ENCODE measurements around the gene ABCB10. TPM values are rescaled to one million over a fixed set of nuclear protein-coding genes. Genes with fewer than 3 reads are reported as not detected.

ABCB10 gene
- total and polyA plus RNA-seq, 2 donors (not counting 1 experiment from before 2014, with no cell fraction given): 11.3 to 14.9 TPM

- Histone ChIP-seq H3K27ac (ENCODE audit: insufficient read depth, low read length) (no peak overlapping the region), H3K79me2 (ENCODE audit: control insufficient read depth, insufficient read depth, low read length) (no peaks in the 10 kb centered on the region), H3K9ac (ENCODE audit: insufficient read depth, low read length) (no peak overlapping the region), H3K4me3 (replicated peaks in 1 of 4; ENCODE audit: control extremely low read depth in 1 of 4, insufficient read depth in 1 of 4, low read depth in 3 of 4, low read length in 4 of 4) (no peak overlapping the region), H2AFZ (ENCODE audit: low read length) (no peak overlapping the region), H3K27me3 (ENCODE audit: control insufficient read depth, insufficient read depth, low read length) (no peaks in the 10 kb centered on the region), H3K36me3 (ENCODE audit: control insufficient read depth, insufficient read depth, low read length) (peaks cover 5% of the 10 kb centered on the region), H4K20me1 (ENCODE audit: control insufficient read depth, extremely low read depth, insufficient read depth, low read length) (no peaks in the 10 kb centered on the region), H3K4me1 (ENCODE audit: control insufficient read depth, extremely low read depth, insufficient read depth, low read length) (no peaks in the 10 kb centered on the region), H3K4me2 (ENCODE audit: extremely low read depth, insufficient read depth, low read length) (no peak overlapping the region), H3K9me3 (ENCODE audit: control insufficient read depth, insufficient read depth, low read depth, low read length) (no peaks in the 10 kb centered on the region)
- no peak for TF ChIP-seq EZH2 (IDR thresholded peaks at IDR 0.05; ENCODE audit: low read length, missing control alignments)
- no peak for TF ChIP-seq CTCF (conservative IDR thresholded peaks at IDR 0.05 in 1 of 2, IDR thresholded peaks at IDR 0.05 in 1 of 2; ENCODE audit: low read depth in 1 of 2, low read length in 2 of 2)
- DNase-seq (ENCODE audit: low read depth in 2 of 2): no peak
Observed at GRCh38 chr1:229487181-229487580, 71.3 kb downstream of the ABCB10 start.

GRCh38 chr1:229485318-229485717, 73.2 kb downstream of the ABCB10 start:
- H3K9ac ChIP-seq (ENCODE audit: insufficient read depth, low read length): no peak overlapping the region
- H3K4me1 ChIP-seq (ENCODE audit: control insufficient read depth, extremely low read depth, insufficient read depth, low read length): no peaks in the 10 kb centered on the region
- H3K36me3 ChIP-seq (ENCODE audit: control insufficient read depth, insufficient read depth, low read length): peaks cover 5% of the 10 kb centered on the region
- no peaks in the 10 kb centered on the region for H3K79me2 ChIP-seq (ENCODE audit: control insufficient read depth, insufficient read depth, low read length)
- no peaks in the 10 kb centered on the region for H3K27me3 ChIP-seq (ENCODE audit: control insufficient read depth, insufficient read depth, low read length)
- H4K20me1 ChIP-seq (ENCODE audit: control insufficient read depth, extremely low read depth, insufficient read depth, low read length): no peaks in the 10 kb centered on the region
- no peak for DNase-seq (ENCODE audit: low read depth in 2 of 2)
- no peak overlapping the region for H3K4me3 ChIP-seq (replicated peaks in 1 of 4; ENCODE audit: control extremely low read depth in 1 of 4, insufficient read depth in 1 of 4, low read depth in 3 of 4, low read length in 4 of 4)
- H2AFZ ChIP-seq (ENCODE audit: low read length): no peak overlapping the region
- no peak overlapping the region for H3K4me2 ChIP-seq (ENCODE audit: extremely low read depth, insufficient read depth, low read length)
- no peak overlapping the region for H3K27ac ChIP-seq (ENCODE audit: insufficient read depth, low read length)
- H3K9me3 ChIP-seq (ENCODE audit: control insufficient read depth, insufficient read depth, low read depth, low read length): no peaks in the 10 kb centered on the region
- TF ChIP-seq EZH2 (IDR thresholded peaks at IDR 0.05; ENCODE audit: low read length, missing control alignments) (no peak), CTCF (conservative IDR thresholded peaks at IDR 0.05 in 1 of 2, IDR thresholded peaks at IDR 0.05 in 1 of 2; ENCODE audit: low read depth in 1 of 2, low read length in 2 of 2) (no peak)

DNA sequence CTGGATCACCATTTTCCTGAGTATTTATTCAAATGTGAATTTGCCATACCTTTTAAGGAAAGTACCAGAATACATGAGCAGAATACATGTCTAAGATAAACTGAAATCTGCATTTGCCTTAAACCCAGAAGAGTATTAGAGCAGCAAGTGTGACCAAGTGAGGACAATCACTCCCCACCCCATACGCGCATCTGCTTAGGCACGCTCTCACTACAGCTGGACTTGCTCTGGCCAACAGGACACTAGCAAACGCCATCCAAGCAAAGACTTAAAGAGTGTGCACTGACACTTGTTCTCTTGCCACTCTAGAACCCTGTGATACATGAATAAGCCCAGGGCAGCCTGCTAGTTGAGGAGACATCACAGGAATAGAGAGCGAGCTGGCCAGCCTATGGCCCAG, 76.0 kb downstream of the ABCB10 start:
- no peaks in the 10 kb centered on the region for H3K4me1 ChIP-seq (ENCODE audit: control insufficient read depth, extremely low read depth, insufficient read depth, low read length)
- no peaks in the 10 kb centered on the region for H3K27me3 ChIP-seq (ENCODE audit: control insufficient read depth, insufficient read depth, low read length)
- H3K36me3 ChIP-seq (ENCODE audit: control insufficient read depth, insufficient read depth, low read length): no peaks in the 10 kb centered on the region
- no peak for TF ChIP-seq CTCF (conservative IDR thresholded peaks at IDR 0.05 in 1 of 2, IDR thresholded peaks at IDR 0.05 in 1 of 2; ENCODE audit: low read depth in 1 of 2, low read length in 2 of 2)
- TF ChIP-seq EZH2 (IDR thresholded peaks at IDR 0.05; ENCODE audit: low read length, missing control alignments): no peak
- no peaks in the 10 kb centered on the region for H4K20me1 ChIP-seq (ENCODE audit: control insufficient read depth, extremely low read depth, insufficient read depth, low read length)
- no peak overlapping the region for H3K9ac ChIP-seq (ENCODE audit: insufficient read depth, low read length)
- no peak overlapping the region for H3K4me2 ChIP-seq (ENCODE audit: extremely low read depth, insufficient read depth, low read length)
- DNase-seq (ENCODE audit: low read depth in 2 of 2): no peak
- H3K27ac ChIP-seq (ENCODE audit: insufficient read depth, low read length): no peak overlapping the region
- no peaks in the 10 kb centered on the region for H3K79me2 ChIP-seq (ENCODE audit: control insufficient read depth, insufficient read depth, low read length)
- no peak overlapping the region for H3K4me3 ChIP-seq (replicated peaks in 1 of 4; ENCODE audit: control extremely low read depth in 1 of 4, insufficient read depth in 1 of 4, low read depth in 3 of 4, low read length in 4 of 4)
- H2AFZ ChIP-seq (ENCODE audit: low read length): no peak overlapping the region
- H3K9me3 ChIP-seq (ENCODE audit: control insufficient read depth, insufficient read depth, low read depth, low read length): no peaks in the 10 kb centered on the region

Measured in fibroblast of lung (primary cell).